Gastroesophageal sphincter (tissue), 3 donors: ENCODE measurements around the gene CDH13.

Experiments
- CTCF ChIP-seq, 4 experiments: fragments of 200-600 bp in 2 of 4; fragments of 450-650 bp in 2 of 4; sonication (generic) in 1 of 4; IDR thresholded peaks; one replicate each; pipeline ENCODE4 v1.5.1; 2017 to 2019; ENCODE audit warnings: antibody characterized with exemption in 4 of 4, mild to moderate bottlenecking in 2 of 4, moderate library complexity in 2 of 4
- POLR2A ChIP-seq, 2 donors: fragments of 450-650 bp; IDR thresholded peaks; one replicate each; pipeline ENCODE4 v1.6.1; 2017; ENCODE audit warnings: antibody characterized with exemption in 2 of 2, mild to moderate bottlenecking in 2 of 2, moderate library complexity in 1 of 2
- POLR2AphosphoS5 ChIP-seq: sonication (generic); formaldehyde crosslinking; IDR thresholded peaks from one replicate; pipeline ENCODE4 v1.6.1; 2017; ENCODE audit warnings: antibody characterized with exemption

DNA sequence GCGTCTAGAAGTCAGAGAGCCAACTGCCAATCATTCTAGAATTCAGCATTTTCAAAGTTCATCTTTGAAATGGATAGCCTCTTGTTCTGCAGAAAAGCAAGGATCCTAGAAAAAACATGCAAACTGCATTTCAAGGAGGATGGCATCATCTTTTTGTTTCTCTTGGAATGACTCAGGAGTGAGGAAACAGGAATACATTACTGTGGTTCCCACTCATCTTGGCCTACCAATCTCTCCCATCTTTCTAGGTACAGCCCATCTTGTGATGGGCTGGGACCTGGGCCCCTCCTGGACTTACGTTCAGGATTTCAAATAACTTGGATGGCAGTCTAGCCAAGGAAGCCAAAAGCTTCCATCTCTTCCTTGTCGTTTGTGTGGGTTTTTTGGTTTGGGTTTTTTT lies 363.4 kb downstream of the CDH13 start:
- no peak for TF ChIP-seq CTCF (IDR thresholded peaks at IDR 0.05)
- TF ChIP-seq POLR2A (IDR thresholded peaks at IDR 0.05) = no peak
- TF ChIP-seq POLR2AphosphoS5 = no peak
